ENCODE results near the gene BRME1.
"Not testable (repeated sequence)": the region's sequence is repeated elsewhere in the genome, so short reads cannot be mapped to it uniquely, and the experiment has no call there.

The BRME1 gene

GRCh38 chr19:13866463-13867046, 39.4 kb downstream of the BRME1 start:
- no peak for DNase-seq (ENCODE audit: low read depth in 2 of 2)

- DNase-seq (ENCODE audit: low read depth in 2 of 2) = no peak
These were observed 40.1 kb downstream of the BRME1 start for GRCh38 chr19:13865571-13866462.

GRCh38 chr19:13864667-13865570, 41.0 kb downstream of the BRME1 start:
- DNase-seq (ENCODE audit: low read depth in 2 of 2) = no peak

- no peak for DNase-seq (ENCODE audit: low read depth in 2 of 2)
These were observed 41.8 kb downstream of the BRME1 start for GRCh38 chr19:13864046-13864666.

- DNase-seq (ENCODE audit: low read depth in 2 of 2) = peak; percentile 85 to 88
These were observed 44.0 kb downstream of the BRME1 start for GRCh38 chr19:13861714-13862531.

GRCh38 chr19:13861392-13861713, 44.6 kb downstream of the BRME1 start:
- DNase-seq (ENCODE audit: low read depth in 2 of 2) = no peak

GRCh38 chr19:13860679-13861391, 45.1 kb downstream of the BRME1 start:
- DNase-seq (ENCODE audit: low read depth in 2 of 2) = no peak

GRCh38 chr19:13859361-13859880, 46.5 kb downstream of the BRME1 start:
- DNase-seq (ENCODE audit: low read depth in 2 of 2) = no peak

- DNase-seq (ENCODE audit: low read depth in 2 of 2) = no peak
These were observed 49.4 kb downstream of the BRME1 start for GRCh38 chr19:13856497-13856896.

- not testable (repeated sequence) for DNase-seq (ENCODE audit: low read depth in 2 of 2)
These were observed 53.7 kb downstream of the BRME1 start for GRCh38 chr19:13852171-13852707.

GRCh38 chr19:13851734-13852114, 54.2 kb downstream of the BRME1 start:
- DNase-seq (ENCODE audit: low read depth in 2 of 2) = not testable (repeated sequence)

GRCh38 chr19:13850910-13851733, 54.8 kb downstream of the BRME1 start:
- DNase-seq (ENCODE audit: low read depth in 2 of 2) = no peak

- peak; percentile 67 to 75 for DNase-seq (ENCODE audit: low read depth in 2 of 2)
These were observed 55.7 kb downstream of the BRME1 start for GRCh38 chr19:13849991-13850909.

GRCh38 chr19:13848798-13849676, 56.9 kb downstream of the BRME1 start:
- no peak for DNase-seq (ENCODE audit: low read depth in 2 of 2)

- no peak for DNase-seq (ENCODE audit: low read depth in 2 of 2)
These were observed 57.6 kb downstream of the BRME1 start for GRCh38 chr19:13848340-13848677.

GRCh38 chr19:13847407-13848339, 58.2 kb downstream of the BRME1 start:
- peak; percentile 76 to 79 for DNase-seq (ENCODE audit: low read depth in 2 of 2)

Measured in stimulated activated CD8-positive, alpha-beta memory T cell treated with anti-CD3 and anti-CD28 coated beads, Interleukin-2, amount 100 ng/mL, for 48 hours (primary cell).